Keratinocyte (primary cell): ENCODE results near the gene SPIRE1. TPM values are rescaled to one million over a fixed set of nuclear protein-coding genes. Genes with fewer than 3 reads are reported as not detected.

ENCODE experiments used
- DNase-seq: peaks from one replicate; pipeline ENCODE4 v3.0.0-alpha.2; 2011; ENCODE audit warnings: low read depth, missing footprints, low spot score
- FAIRE-seq: peaks from 2 replicates; lab custom pipeline; 2011; peaks lifted over from hg19 to GRCh38; lab: Jason Lieb, UNC
- H2AFZ ChIP-seq: 2 replicates; pipeline ENCODE4 v1.6.0; 2012; ENCODE audit warnings: low read length, control low read depth, inconsistent platforms; ENCODE audit not compliant: control insufficient read depth
- H3K27ac ChIP-seq: 2 replicates; pipeline ENCODE4 v1.5.1; 2011; ENCODE audit warnings: low read length; ENCODE audit not compliant: control insufficient read depth, insufficient read depth
- H3K27me3 ChIP-seq: 3 replicates; pipeline ENCODE4 v1.6.0; 2011; ENCODE audit warnings: low read length; ENCODE audit not compliant: control insufficient read depth, insufficient read depth; ENCODE audit errors: extremely low read depth
- H3K36me3 ChIP-seq, 2 experiments: 2 replicates in 1 of 2; 3 replicates in 1 of 2; pipeline ENCODE4 v1.5.1; 2011; ENCODE audit warnings: low read length in 2 of 2, mild to moderate bottlenecking in 1 of 2; ENCODE audit not compliant: control insufficient read depth in 2 of 2, insufficient read depth in 2 of 2; ENCODE audit errors: extremely low read depth in 1 of 2
- H3K4me1 ChIP-seq: 3 replicates; pipeline ENCODE4 v1.5.1; 2011; ENCODE audit warnings: low read length; ENCODE audit not compliant: control insufficient read depth, insufficient read depth; ENCODE audit errors: extremely low read depth
- H3K4me2 ChIP-seq: 3 replicates; pipeline ENCODE4 v1.6.0; 2011; ENCODE audit warnings: low read depth, low read length; ENCODE audit not compliant: control insufficient read depth, insufficient read depth; ENCODE audit errors: extremely low read depth
- H3K4me3 ChIP-seq, 3 experiments: fragments of 200-600 bp in 1 of 3; sonication (generic) in 1 of 3; 2 replicates in 2 of 3; 3 replicates in 1 of 3; pipeline ENCODE4 v1.5.1; 2011 to 2016; ENCODE audit warnings: low read length in 3 of 3, mild to moderate bottlenecking in 3 of 3, control low read depth in 2 of 3, inconsistent platforms in 1 of 3, low read depth in 1 of 3, mixed read lengths in 1 of 3, mixed run types in 1 of 3, moderate library complexity in 1 of 3; ENCODE audit not compliant: control insufficient read depth in 2 of 3, insufficient read depth in 2 of 3; ENCODE audit errors: extremely low read depth in 1 of 3
- H3K79me2 ChIP-seq: 2 replicates; pipeline ENCODE4 v1.6.0; 2012; ENCODE audit warnings: low read length; ENCODE audit not compliant: control insufficient read depth, insufficient read depth
- H3K9ac ChIP-seq: 3 replicates; pipeline ENCODE4 v1.6.0; 2011; ENCODE audit warnings: low read length; ENCODE audit not compliant: control insufficient read depth, insufficient read depth; ENCODE audit errors: extremely low read depth
- H3K9me1 ChIP-seq: 3 replicates; pipeline ENCODE4 v1.6.0; 2011; ENCODE audit warnings: low read length; ENCODE audit not compliant: control insufficient read depth, insufficient read depth; ENCODE audit errors: extremely low read depth
- H3K9me3 ChIP-seq: 2 replicates; pipeline ENCODE4 v1.5.1; 2012; ENCODE audit warnings: low read depth, low read length; ENCODE audit not compliant: control insufficient read depth
- H4K20me1 ChIP-seq: 3 replicates; pipeline ENCODE4 v1.6.0; 2011; ENCODE audit warnings: low read length; ENCODE audit not compliant: control insufficient read depth, insufficient read depth; ENCODE audit errors: extremely low read depth
- CTCF ChIP-seq, 3 experiments: IDR thresholded peaks in 1 of 3; conservative IDR thresholded peaks in 1 of 3; optimal IDR thresholded peaks in 1 of 3; 2 replicates in 2 of 3; 3 replicates in 1 of 3; pipeline versions ENCODE3 to v1.5.1; 2011; ENCODE audit warnings: low read length in 3 of 3, mild to moderate bottlenecking in 3 of 3, moderate library complexity in 2 of 3, control low read depth in 1 of 3, inconsistent platforms in 1 of 3; ENCODE audit not compliant: insufficient read depth in 2 of 3; ENCODE audit errors: extremely low read depth in 1 of 3
- EZH2 ChIP-seq: IDR thresholded peaks from one replicate; pipeline ENCODE4 v1.6.1; 2012; ENCODE audit warnings: inconsistent platforms, mild to moderate bottlenecking, low read length, moderate library complexity
- dilution Hi-C: fragments of 300-500 bp; cut with MboI; formaldehyde crosslinking; loops from one replicate; pipeline ENCODE4 v1.7.0; 2020; ENCODE audit warnings: low sequenced_read_pairs; ENCODE audit not compliant: extremely low pct_ligation_motif_present
- polyA plus RNA-seq, 5 experiments: library from polyadenylated mRNA; depleted of rRNA in 3 of 5; stranded (reverse) in 3 of 5; stranded (forward) in 1 of 5; unstranded in 1 of 5; fragments of >200 nt; gene quantifications; 1 replicate in 1 of 5; 2 replicates in 3 of 5; 3 replicates in 1 of 5; pipeline versions ENCODE4 v1.2.1 to v1.2.3, GENCODE V29; 2011 to 2012; ENCODE audit warnings: missing spikeins in 2 of 5, low read depth in 1 of 5, low replicate concordance in 1 of 5

SPIRE1 gene
- polyA plus RNA-seq, 1 donor (not counting 4 experiments of a cell fraction or from before 2014, with no cell fraction given), result 20.6 TPM

- Histone ChIP-seq H3K36me3 (no peaks in the 10 kb centered on the region), H3K9me3 (no peaks in the 10 kb centered on the region), H3K27me3 (no peaks in the 10 kb centered on the region), H3K4me3 (no peak overlapping the region), H3K27ac (no peak overlapping the region), H3K9ac (no peak overlapping the region), H4K20me1 (peaks cover 3% of the 10 kb centered on the region), H3K4me1 (peaks cover 11% of the 10 kb centered on the region), H3K4me2 (no peak overlapping the region), H2AFZ (no peak overlapping the region), H3K9me1 (peaks cover 2% of the 10 kb centered on the region), H3K79me2 (peaks cover 74% of the 10 kb centered on the region)
- no peak for TF ChIP-seq CTCF (optimal IDR thresholded peaks at IDR 0.05 in 1 of 3, IDR thresholded peaks at IDR 0.05 in 1 of 3, conservative IDR thresholded peaks at IDR 0.05 in 1 of 3; ENCODE audit: extremely low read depth in 1 of 3, insufficient read depth in 2 of 3, low read length in 3 of 3)
- no peak for TF ChIP-seq EZH2
- no peak for FAIRE-seq
- dilution Hi-C loops, result no loop called here
- DNase-seq, result no peak
Measured at GRCh38 chr18:12651651-12652050, 6.3 kb downstream of the SPIRE1 start.

GRCh38 chr18:12647773-12648172, 10.1 kb downstream of the SPIRE1 start:
- TF ChIP-seq CTCF (optimal IDR thresholded peaks at IDR 0.05 in 1 of 3, IDR thresholded peaks at IDR 0.05 in 1 of 3, conservative IDR thresholded peaks at IDR 0.05 in 1 of 3; ENCODE audit: extremely low read depth in 1 of 3, insufficient read depth in 2 of 3, low read length in 3 of 3) (no peak), EZH2 (no peak)
- no peak overlapping the region for H2AFZ ChIP-seq
- H3K9ac ChIP-seq, result no peak overlapping the region
- dilution Hi-C loops, result no loop called here
- no peaks in the 10 kb centered on the region for H3K36me3 ChIP-seq
- peaks cover 63% of the 10 kb centered on the region for H3K79me2 ChIP-seq
- H3K27me3 ChIP-seq, result no peaks in the 10 kb centered on the region
- DNase-seq, result no peak
- H3K9me1 ChIP-seq, result peaks cover 3% of the 10 kb centered on the region
- H3K4me3 ChIP-seq, result no peak overlapping the region
- H3K27ac ChIP-seq, result no peak overlapping the region
- H3K4me2 ChIP-seq, result no peak overlapping the region
- peaks cover 22% of the 10 kb centered on the region for H3K4me1 ChIP-seq
- no peak for FAIRE-seq
- H4K20me1 ChIP-seq, result no peaks in the 10 kb centered on the region
- H3K9me3 ChIP-seq, result no peaks in the 10 kb centered on the region
